ENCODE results near the gene PRODH. TPM values are rescaled to one million over a fixed set of nuclear protein-coding genes. Genes with fewer than 3 reads are reported as not detected.
"Not testable (repeated sequence)": the region's sequence is repeated elsewhere in the genome, so short reads cannot be mapped to it uniquely, and the experiment has no call there.

PRODH gene
- total and polyA plus RNA-seq, 2 donors from 2014 or later: 6.7 to 8.2 TPM

DNA sequence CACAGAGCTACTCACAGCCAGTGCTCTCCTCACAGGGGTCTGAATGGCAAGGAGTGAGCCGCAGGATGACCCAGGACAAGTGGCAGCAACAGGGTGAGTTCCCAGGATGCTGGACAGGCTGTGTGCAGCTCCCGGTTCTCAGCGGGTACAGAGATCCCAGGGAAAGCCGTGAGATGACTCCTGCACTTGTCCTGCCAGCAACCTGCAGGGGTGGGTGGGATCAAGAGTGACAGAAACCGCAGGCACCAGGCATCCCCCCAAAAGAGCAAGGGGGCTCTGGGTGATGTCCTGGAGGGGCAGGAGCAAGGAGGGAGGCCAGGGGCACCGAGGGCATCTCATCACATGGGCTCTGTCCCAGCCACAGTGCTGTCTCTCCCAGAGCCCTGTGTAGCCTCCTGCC lies 15.9 kb upstream of the PRODH start:
- DNase-seq (peak in 1 of 5 donors; percentile 32), FAIRE-seq (no peak)
- no peaks in the 10 kb centered on the region for H3K36me3 ChIP-seq (ENCODE audit: control insufficient read depth in 2 of 3, insufficient read depth in 3 of 3, low read length in 3 of 3)
- H3K9ac ChIP-seq (ENCODE audit: low read length in 3 of 3): no peak overlapping the region
- no peaks in the 10 kb centered on the region for H3K4me1 ChIP-seq (ENCODE audit: control insufficient read depth in 2 of 3, insufficient read depth in 2 of 3, low read depth in 1 of 3, low read length in 3 of 3)
- intact Hi-C loops (cut with DNase I): no loop called here
- H3K27ac ChIP-seq (ENCODE audit: low read depth in 2 of 2, low read length in 2 of 2): no peak overlapping the region
- TF ChIP-seq, protein P1, sequence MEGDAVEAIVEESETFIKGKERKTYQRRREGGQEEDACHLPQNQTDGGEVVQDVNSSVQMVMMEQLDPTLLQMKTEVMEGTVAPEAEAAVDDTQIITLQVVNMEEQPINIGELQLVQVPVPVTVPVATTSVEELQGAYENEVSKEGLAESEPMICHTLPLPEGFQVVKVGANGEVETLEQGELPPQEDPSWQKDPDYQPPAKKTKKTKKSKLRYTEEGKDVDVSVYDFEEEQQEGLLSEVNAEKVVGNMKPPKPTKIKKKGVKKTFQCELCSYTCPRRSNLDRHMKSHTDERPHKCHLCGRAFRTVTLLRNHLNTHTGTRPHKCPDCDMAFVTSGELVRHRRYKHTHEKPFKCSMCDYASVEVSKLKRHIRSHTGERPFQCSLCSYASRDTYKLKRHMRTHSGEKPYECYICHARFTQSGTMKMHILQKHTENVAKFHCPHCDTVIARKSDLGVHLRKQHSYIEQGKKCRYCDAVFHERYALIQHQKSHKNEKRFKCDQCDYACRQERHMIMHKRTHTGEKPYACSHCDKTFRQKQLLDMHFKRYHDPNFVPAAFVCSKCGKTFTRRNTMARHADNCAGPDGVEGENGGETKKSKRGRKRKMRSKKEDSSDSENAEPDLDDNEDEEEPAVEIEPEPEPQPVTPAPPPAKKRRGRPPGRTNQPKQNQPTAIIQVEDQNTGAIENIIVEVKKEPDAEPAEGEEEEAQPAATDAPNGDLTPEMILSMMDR (IDR thresholded peaks at IDR 0.05; ENCODE audit: borderline replicate concordance, extremely low read depth, insufficient read depth): no peak
- H3K27me3 ChIP-seq (ENCODE audit: control insufficient read depth, insufficient read depth, low read length): no peaks in the 10 kb centered on the region
- H3K4me3 ChIP-seq (ENCODE audit: low read length in 3 of 3): no peak overlapping the region
- H3K9me3 ChIP-seq (ENCODE audit: control insufficient read depth in 2 of 3, insufficient read depth in 1 of 3, low read length in 3 of 3): no peaks in the 10 kb centered on the region

DNA sequence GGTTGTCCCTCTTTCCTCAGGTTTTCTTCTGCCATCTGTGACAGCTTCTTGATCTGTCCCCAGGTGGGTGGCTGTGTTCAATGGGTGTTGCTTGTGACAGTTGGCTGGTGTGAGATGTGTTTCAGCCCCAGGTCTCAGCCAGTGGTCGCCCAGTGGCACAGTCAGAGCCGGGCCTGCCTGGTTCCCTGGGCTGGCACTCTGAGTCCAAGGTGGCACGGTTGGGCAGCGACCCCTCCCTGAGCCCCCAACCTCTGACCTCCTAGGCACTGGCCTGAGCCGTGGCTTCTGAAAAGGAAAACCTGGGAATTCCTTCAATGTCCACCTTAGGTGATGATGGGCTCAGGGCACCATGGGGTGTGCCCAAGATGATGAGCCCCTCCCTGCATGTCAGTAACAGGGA lies 14.0 kb upstream of the PRODH start:
- no peak overlapping the region for H3K9ac ChIP-seq (ENCODE audit: low read length in 3 of 3)
- FAIRE-seq (no peak), DNase-seq (no peak)
- H3K4me1 ChIP-seq (ENCODE audit: control insufficient read depth in 2 of 3, insufficient read depth in 2 of 3, low read depth in 1 of 3, low read length in 3 of 3): no peaks in the 10 kb centered on the region
- H3K36me3 ChIP-seq (ENCODE audit: control insufficient read depth in 2 of 3, insufficient read depth in 3 of 3, low read length in 3 of 3): no peaks in the 10 kb centered on the region
- TF ChIP-seq, protein P1 (IDR thresholded peaks at IDR 0.05; ENCODE audit: borderline replicate concordance, extremely low read depth, insufficient read depth): no peak
- intact Hi-C loops (cut with DNase I): no loop called here
- no peak overlapping the region for H3K27ac ChIP-seq (ENCODE audit: low read depth in 2 of 2, low read length in 2 of 2)
- no peaks in the 10 kb centered on the region for H3K9me3 ChIP-seq (ENCODE audit: control insufficient read depth in 2 of 3, insufficient read depth in 1 of 3, low read length in 3 of 3)
- H3K27me3 ChIP-seq (ENCODE audit: control insufficient read depth, insufficient read depth, low read length): no peaks in the 10 kb centered on the region
- H3K4me3 ChIP-seq (ENCODE audit: low read length in 3 of 3): no peak overlapping the region

DNA sequence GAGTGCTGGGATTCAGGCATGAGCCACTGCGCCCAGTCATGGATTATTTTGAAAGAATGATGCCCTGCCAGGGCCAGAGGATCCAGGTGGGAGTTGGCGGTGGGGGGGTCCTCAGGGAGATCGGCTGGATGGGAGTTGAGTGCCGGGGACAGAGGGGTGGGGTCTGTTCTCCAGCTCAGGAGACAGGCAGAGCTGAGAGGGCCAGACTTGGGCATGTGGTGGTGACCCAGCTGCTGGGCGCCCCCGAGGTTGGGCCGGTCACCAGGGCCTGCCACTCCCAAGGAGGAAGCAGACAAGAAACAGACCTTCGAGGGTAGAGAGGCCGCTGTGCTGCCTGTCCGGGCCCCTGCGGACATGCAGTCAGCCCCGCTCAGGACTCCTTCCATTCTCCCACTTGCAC lies 11.8 kb upstream of the PRODH start:
- TF ChIP-seq, protein P1 (IDR thresholded peaks at IDR 0.05; ENCODE audit: borderline replicate concordance, extremely low read depth, insufficient read depth): no peak
- intact Hi-C loops (cut with DNase I): no loop called here
- DNase-seq: peak in 1 of 5 donors; percentile 51

DNA sequence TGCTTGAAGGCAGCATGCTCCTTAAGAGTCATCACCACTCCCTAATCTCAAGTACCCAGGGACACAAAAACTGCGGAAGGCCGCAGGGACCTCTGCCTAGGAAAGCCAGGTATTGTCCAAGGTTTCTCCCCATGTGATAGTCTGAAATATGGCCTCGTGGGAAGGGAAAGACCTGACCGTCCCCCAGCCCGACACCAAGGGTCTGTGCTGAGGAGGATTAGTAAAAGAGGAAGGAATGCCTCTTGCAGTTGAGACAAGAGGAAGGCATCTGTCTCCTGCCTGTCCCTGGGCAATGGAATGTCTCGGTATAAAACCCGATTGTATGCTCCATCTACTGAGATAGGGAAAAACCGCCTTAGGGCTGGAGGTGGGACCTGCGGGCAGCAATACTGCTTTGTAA lies 11.0 kb upstream of the PRODH start:
- H3K9ac ChIP-seq (ENCODE audit: low read length in 3 of 3); H3K27me3 ChIP-seq (ENCODE audit: control insufficient read depth, insufficient read depth, low read length); DNase-seq; H3K4me3 ChIP-seq (ENCODE audit: low read length in 3 of 3); intact Hi-C loops (cut with DNase I); H3K27ac ChIP-seq (ENCODE audit: low read depth in 2 of 2, low read length in 2 of 2); H3K4me1 ChIP-seq (ENCODE audit: control insufficient read depth in 2 of 3, insufficient read depth in 2 of 3, low read depth in 1 of 3, low read length in 3 of 3); FAIRE-seq; H3K9me3 ChIP-seq (ENCODE audit: control insufficient read depth in 2 of 3, insufficient read depth in 1 of 3, low read length in 3 of 3); H3K36me3 ChIP-seq (ENCODE audit: control insufficient read depth in 2 of 3, insufficient read depth in 3 of 3, low read length in 3 of 3): not testable (repeated sequence)

More for the DNA sequence above, 11.8 kb upstream of the PRODH start:
- Histone ChIP-seq H3K36me3 (ENCODE audit: control insufficient read depth in 2 of 3, insufficient read depth in 3 of 3, low read length in 3 of 3) (no peaks in the 10 kb centered on the region), H3K4me1 (ENCODE audit: control insufficient read depth in 2 of 3, insufficient read depth in 2 of 3, low read depth in 1 of 3, low read length in 3 of 3) (no peaks in the 10 kb centered on the region), H3K27me3 (ENCODE audit: control insufficient read depth, insufficient read depth, low read length) (no peaks in the 10 kb centered on the region), H3K9ac (ENCODE audit: low read length in 3 of 3) (no peak overlapping the region), H3K9me3 (ENCODE audit: control insufficient read depth in 2 of 3, insufficient read depth in 1 of 3, low read length in 3 of 3) (no peaks in the 10 kb centered on the region), H3K27ac (ENCODE audit: low read depth in 2 of 2, low read length in 2 of 2) (no peak overlapping the region), H3K4me3 (ENCODE audit: low read length in 3 of 3) (no peak overlapping the region)
- no peak for FAIRE-seq

DNA sequence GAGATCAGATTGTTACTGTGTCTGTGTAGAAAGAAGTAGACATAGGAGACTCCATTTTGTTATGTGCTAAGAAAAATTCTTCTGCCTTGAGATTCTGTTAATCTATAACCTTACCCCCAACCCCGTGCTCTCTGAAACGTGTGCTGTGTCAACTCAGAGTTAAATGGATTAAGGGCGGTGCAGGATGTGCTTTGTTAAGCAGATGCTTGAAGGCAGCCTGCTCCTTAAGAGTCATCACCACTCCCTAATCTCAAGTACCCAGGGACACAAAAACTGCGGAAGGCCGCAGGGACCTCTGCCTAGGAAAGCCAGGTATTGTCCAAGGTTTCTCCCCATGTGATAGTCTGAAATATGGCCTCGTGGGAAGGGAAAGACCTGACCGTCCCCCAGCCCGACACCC lies 2.6 kb upstream of the PRODH start:
- H3K27me3 ChIP-seq (ENCODE audit: control insufficient read depth, insufficient read depth, low read length); H3K4me1 ChIP-seq (ENCODE audit: control insufficient read depth in 2 of 3, insufficient read depth in 2 of 3, low read depth in 1 of 3, low read length in 3 of 3): not testable (repeated sequence)

DNA sequence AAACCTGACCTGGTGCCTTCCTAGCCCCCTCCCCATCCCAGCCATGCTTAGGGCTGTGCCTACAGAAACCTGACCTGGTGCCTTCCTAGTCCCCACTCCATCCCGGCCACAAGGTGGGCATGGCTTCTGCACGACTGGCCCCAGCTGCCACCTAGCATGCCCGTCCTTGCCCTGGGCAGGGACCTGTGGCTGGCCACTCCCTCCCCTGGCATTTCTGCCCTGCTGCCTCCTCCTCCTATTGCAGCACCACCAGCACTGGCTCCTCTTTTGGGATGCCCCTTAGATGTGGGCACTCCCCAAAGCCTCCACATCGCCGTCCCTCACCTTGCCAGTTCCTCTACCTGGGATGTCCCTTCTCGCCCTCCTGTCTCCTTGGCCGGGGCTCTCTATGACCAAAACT lies 1.4 kb downstream of the PRODH start:
- H3K9ac ChIP-seq (ENCODE audit: low read length in 3 of 3); intact Hi-C loops (cut with DNase I); H3K9me3 ChIP-seq (ENCODE audit: control insufficient read depth in 2 of 3, insufficient read depth in 1 of 3, low read length in 3 of 3); H3K4me3 ChIP-seq (ENCODE audit: low read length in 3 of 3); H3K27ac ChIP-seq (ENCODE audit: low read depth in 2 of 2, low read length in 2 of 2); H3K4me1 ChIP-seq (ENCODE audit: control insufficient read depth in 2 of 3, insufficient read depth in 2 of 3, low read depth in 1 of 3, low read length in 3 of 3); DNase-seq; FAIRE-seq; H3K27me3 ChIP-seq (ENCODE audit: control insufficient read depth, insufficient read depth, low read length); H3K36me3 ChIP-seq (ENCODE audit: control insufficient read depth in 2 of 3, insufficient read depth in 3 of 3, low read length in 3 of 3): not testable (repeated sequence)

More for the DNA sequence above, 2.6 kb upstream of the PRODH start:
- H3K27ac ChIP-seq (ENCODE audit: low read depth in 2 of 2, low read length in 2 of 2); FAIRE-seq; H3K36me3 ChIP-seq (ENCODE audit: control insufficient read depth in 2 of 3, insufficient read depth in 3 of 3, low read length in 3 of 3); DNase-seq; H3K9me3 ChIP-seq (ENCODE audit: control insufficient read depth in 2 of 3, insufficient read depth in 1 of 3, low read length in 3 of 3); H3K4me3 ChIP-seq (ENCODE audit: low read length in 3 of 3); H3K9ac ChIP-seq (ENCODE audit: low read length in 3 of 3); intact Hi-C loops (cut with DNase I): not testable (repeated sequence)

All from kidney (tissue), 14 donors.